ENCODE data around the gene SERPINA4. TPM values are rescaled to one million over a fixed set of nuclear protein-coding genes. Genes with fewer than 3 reads are reported as not detected.

SERPINA4 gene
- total RNA-seq, 5 donors from 2014 or later (not counting 1 experiment from before 2014, with no cell fraction given) = 0.22 TPM; not detected in 4

DNA sequence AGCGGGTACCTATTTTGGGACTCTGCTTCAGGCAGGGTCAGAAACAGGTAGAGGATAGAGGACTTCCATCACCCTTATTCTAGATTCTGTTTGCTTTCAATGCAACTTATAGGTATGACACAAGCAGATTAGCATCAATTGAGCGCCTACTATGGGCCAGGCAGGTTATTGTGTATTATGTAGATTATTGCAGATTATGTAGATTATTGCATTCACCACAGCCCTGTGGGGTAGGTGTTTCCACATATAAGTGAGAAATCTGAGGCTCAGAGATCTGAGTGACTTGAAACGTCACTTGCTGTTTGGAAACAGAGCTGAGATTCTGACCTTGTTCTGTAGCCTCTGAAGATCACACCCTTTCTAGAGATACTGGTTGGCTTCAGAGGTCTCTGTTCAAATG is 25.7 kb upstream of the SERPINA4 start:
- POLR2A ChIA-PET = no interaction called here
- CTCF ChIA-PET = no interaction called here
- Histone ChIP-seq H3K36me3 (ENCODE audit: control insufficient read depth in 2 of 2, extremely low read depth in 1 of 2, insufficient read depth in 1 of 2, low read length in 1 of 2) (no peaks in the 10 kb centered on the region), H3K4me1 (ENCODE audit: control insufficient read depth in 1 of 2, extremely low read depth in 1 of 2, insufficient read depth in 2 of 2, low read length in 2 of 2) (no peaks in the 10 kb centered on the region), H3K27ac (ENCODE audit: low read length) (no peak overlapping the region), H3K9me3 (no peaks in the 10 kb centered on the region), H3K4me3 (ENCODE audit: control insufficient read depth in 1 of 2, extremely low read depth in 1 of 2, low read length in 1 of 2) (no peak overlapping the region), H3K27me3 (replicated peaks in 1 of 2; ENCODE audit: control insufficient read depth in 2 of 2, extremely low read depth in 1 of 2, insufficient read depth in 2 of 2, low read length in 1 of 2) (peaks cover 0 to 21% of the 10 kb centered on the region in 2 experiments)
- no peak for DNase-seq
- no peak for ATAC-seq (replicated peaks in 1 of 4)
- Mint-ChIP-seq H3K9me3 (peaks cover 0 to 4% (median 3%) of the 10 kb centered on the region in 3 donors), H3K36me3 (no peaks in the 10 kb centered on the region), H3K4me3 (no peak overlapping the region), H3K27ac (no peak overlapping the region), H3K27me3 (peaks cover 5 to 22% of the 10 kb centered on the region in 2 donors), H3K4me1 (no peaks in the 10 kb centered on the region)
- WGBS (ENCODE audit: insufficient coverage) = 60% methylated on average over 1 of the region's 3 CpGs

DNA sequence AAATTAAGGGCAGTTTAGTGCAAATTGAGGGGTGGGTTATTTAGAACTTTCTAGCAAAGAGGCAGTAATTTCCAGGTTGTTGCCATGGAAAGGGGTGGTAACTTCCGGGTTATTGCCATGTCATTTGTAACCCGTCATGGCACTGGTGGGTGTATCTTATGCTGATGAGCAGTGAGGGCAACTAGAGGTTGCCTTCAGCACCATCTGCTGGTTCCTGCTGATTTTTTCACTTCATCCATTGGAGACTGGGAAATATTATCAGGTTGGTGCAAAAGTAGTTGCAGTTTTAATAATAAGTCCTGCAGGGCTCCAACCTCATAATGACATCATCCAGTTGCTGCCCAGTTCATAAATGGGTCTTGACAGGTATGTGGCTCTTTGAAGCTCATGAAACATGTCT is 24.4 kb upstream of the SERPINA4 start:
- Mint-ChIP-seq H3K9me3 (peaks cover 0 to 4% (median 3%) of the 10 kb centered on the region in 3 donors), H3K4me3 (no peak overlapping the region), H3K36me3 (no peaks in the 10 kb centered on the region), H3K4me1 (no peaks in the 10 kb centered on the region), H3K27me3 (peaks cover 5 to 27% of the 10 kb centered on the region in 2 donors), H3K27ac (no peak overlapping the region)
- Histone ChIP-seq H3K4me1 (ENCODE audit: control insufficient read depth in 1 of 2, extremely low read depth in 1 of 2, insufficient read depth in 2 of 2, low read length in 2 of 2) (no peaks in the 10 kb centered on the region), H3K27me3 (replicated peaks in 1 of 2; ENCODE audit: control insufficient read depth in 2 of 2, extremely low read depth in 1 of 2, insufficient read depth in 2 of 2, low read length in 1 of 2) (peaks cover 0 to 25% of the 10 kb centered on the region in 2 experiments), H3K36me3 (ENCODE audit: control insufficient read depth in 2 of 2, extremely low read depth in 1 of 2, insufficient read depth in 1 of 2, low read length in 1 of 2) (no peaks in the 10 kb centered on the region), H3K27ac (ENCODE audit: low read length) (no peak overlapping the region), H3K4me3 (ENCODE audit: control insufficient read depth in 1 of 2, extremely low read depth in 1 of 2, low read length in 1 of 2) (no peak overlapping the region), H3K9me3 (no peaks in the 10 kb centered on the region)
- POLR2A ChIA-PET = no interaction called here
- DNase-seq (no peak), ATAC-seq (replicated peaks in 1 of 4) (no peak)
- WGBS (ENCODE audit: insufficient coverage) = 75% methylated on average over 1 of the region's 2 CpGs
- CTCF ChIA-PET = no interaction called here

- H3K9me3 Mint-ChIP-seq = peaks cover 0 to 3% (median 3%) of the 10 kb centered on the region in 3 donors
- no peaks in the 10 kb centered on the region for H3K4me1 ChIP-seq (ENCODE audit: control insufficient read depth in 1 of 2, extremely low read depth in 1 of 2, insufficient read depth in 2 of 2, low read length in 2 of 2)
- peaks cover 5 to 27% of the 10 kb centered on the region in 2 donors for H3K27me3 Mint-ChIP-seq
- ChIA-PET CTCF (no interaction called here), POLR2A (no interaction called here)
- peaks cover 0 to 32% of the 10 kb centered on the region in 2 experiments for H3K27me3 ChIP-seq (replicated peaks in 1 of 2; ENCODE audit: control insufficient read depth in 2 of 2, extremely low read depth in 1 of 2, insufficient read depth in 2 of 2, low read length in 1 of 2)
- ATAC-seq (replicated peaks in 1 of 4) (no peak), DNase-seq (no peak)
- H3K4me3 Mint-ChIP-seq = no peak overlapping the region
- H3K4me3 ChIP-seq (ENCODE audit: control insufficient read depth in 1 of 2, extremely low read depth in 1 of 2, low read length in 1 of 2) = no peak overlapping the region
- no peak overlapping the region for H3K27ac Mint-ChIP-seq
- H3K4me1 Mint-ChIP-seq = no peaks in the 10 kb centered on the region
- 89% methylated on average over 2 of the region's 6 CpGs for WGBS (ENCODE audit: insufficient coverage)
- no peaks in the 10 kb centered on the region for H3K36me3 Mint-ChIP-seq
- no peaks in the 10 kb centered on the region for H3K9me3 ChIP-seq
- H3K36me3 ChIP-seq (ENCODE audit: control insufficient read depth in 2 of 2, extremely low read depth in 1 of 2, insufficient read depth in 1 of 2, low read length in 1 of 2) = no peaks in the 10 kb centered on the region
- H3K27ac ChIP-seq (ENCODE audit: low read length) = no peak overlapping the region
These were observed 23.0 kb upstream of the SERPINA4 start for GRCh38 chr14:94538070-94538740.

GRCh38 chr14:94539181-94539580 is 22.1 kb upstream of the SERPINA4 start:
- POLR2A ChIA-PET = no interaction called here
- Histone ChIP-seq H3K4me3 (ENCODE audit: control insufficient read depth in 1 of 2, extremely low read depth in 1 of 2, low read length in 1 of 2) (no peak overlapping the region), H3K27ac (ENCODE audit: low read length) (no peak overlapping the region), H3K4me1 (ENCODE audit: control insufficient read depth in 1 of 2, extremely low read depth in 1 of 2, insufficient read depth in 2 of 2, low read length in 2 of 2) (no peaks in the 10 kb centered on the region), H3K27me3 (replicated peaks in 1 of 2; ENCODE audit: control insufficient read depth in 2 of 2, extremely low read depth in 1 of 2, insufficient read depth in 2 of 2, low read length in 1 of 2) (peaks cover 0 to 31% of the 10 kb centered on the region in 2 experiments), H3K36me3 (ENCODE audit: control insufficient read depth in 2 of 2, extremely low read depth in 1 of 2, insufficient read depth in 1 of 2, low read length in 1 of 2) (no peaks in the 10 kb centered on the region), H3K9me3 (no peaks in the 10 kb centered on the region)
- Mint-ChIP-seq H3K4me1 (no peaks in the 10 kb centered on the region), H3K27me3 (peaks cover 5 to 25% of the 10 kb centered on the region in 2 donors), H3K4me3 (no peak overlapping the region), H3K27ac (no peak overlapping the region), H3K9me3 (peaks cover 0 to 3% (median 0%) of the 10 kb centered on the region in 3 donors), H3K36me3 (no peaks in the 10 kb centered on the region)
- CTCF ChIA-PET = no interaction called here
- 65% methylated on average over 3 of the region's 7 CpGs for WGBS (ENCODE audit: insufficient coverage)
- DNase-seq (no peak), ATAC-seq (replicated peaks in 1 of 4) (no peak)

DNA sequence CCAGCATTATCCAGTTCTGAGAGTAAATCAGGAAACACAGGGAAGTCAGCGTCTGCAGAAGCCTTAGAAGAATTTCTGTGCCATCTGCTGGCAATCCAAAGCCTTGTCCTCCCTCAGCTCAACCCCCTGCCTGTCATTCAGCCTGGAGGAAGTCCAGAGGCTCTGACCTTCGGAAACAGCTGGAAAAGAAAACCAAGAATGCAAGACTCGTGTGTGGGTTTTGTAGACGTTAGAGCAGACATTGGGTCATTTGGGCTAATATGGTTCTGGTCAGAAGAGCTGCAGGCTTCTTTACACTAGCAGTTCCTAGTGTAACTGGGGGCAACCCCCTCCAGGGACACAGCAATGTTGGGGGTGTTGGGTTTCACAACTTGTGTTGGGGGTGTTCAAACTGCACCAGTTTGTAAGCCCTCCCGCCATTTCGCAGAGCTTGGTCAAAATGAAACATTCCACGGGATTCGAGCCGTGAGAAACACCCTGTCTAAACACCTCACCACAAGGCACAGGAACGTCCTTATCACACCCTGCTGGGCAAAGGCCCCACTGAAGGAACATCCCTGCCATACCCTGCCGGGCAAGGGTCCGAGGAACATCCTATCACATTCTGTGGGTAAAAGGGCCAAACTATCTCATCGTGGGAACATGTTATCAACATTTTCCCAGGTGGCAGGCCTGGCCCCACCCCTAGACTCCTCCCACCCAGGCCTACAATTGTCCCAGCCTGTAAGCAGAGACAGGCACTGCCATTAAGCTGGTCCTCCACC is 21.0 kb upstream of the SERPINA4 start:
- Mint-ChIP-seq H3K27ac (no peak overlapping the region), H3K36me3 (no peaks in the 10 kb centered on the region), H3K4me3 (no peak overlapping the region), H3K4me1 (no peaks in the 10 kb centered on the region), H3K9me3 (peaks cover 0 to 3% (median 0%) of the 10 kb centered on the region in 3 donors), H3K27me3 (peaks cover 5 to 26% of the 10 kb centered on the region in 2 donors)
- no peaks in the 10 kb centered on the region for H3K4me1 ChIP-seq (ENCODE audit: control insufficient read depth in 1 of 2, extremely low read depth in 1 of 2, insufficient read depth in 2 of 2, low read length in 2 of 2)
- WGBS (ENCODE audit: insufficient coverage) = 47% methylated on average over 11 of the region's 13 CpGs
- no peak overlapping the region for H3K27ac ChIP-seq (ENCODE audit: low read length)
- ATAC-seq (replicated peaks in 1 of 4) = no peak
- H3K4me3 ChIP-seq (ENCODE audit: control insufficient read depth in 1 of 2, extremely low read depth in 1 of 2, low read length in 1 of 2) = no peak overlapping the region
- H3K27me3 ChIP-seq (replicated peaks in 1 of 2; ENCODE audit: control insufficient read depth in 2 of 2, extremely low read depth in 1 of 2, insufficient read depth in 2 of 2, low read length in 1 of 2) = peaks cover 0 to 35% of the 10 kb centered on the region in 2 experiments
- CTCF ChIA-PET = no interaction called here
- DNase-seq = no peak
- no peaks in the 10 kb centered on the region for H3K9me3 ChIP-seq
- H3K36me3 ChIP-seq (ENCODE audit: control insufficient read depth in 2 of 2, extremely low read depth in 1 of 2, insufficient read depth in 1 of 2, low read length in 1 of 2) = no peaks in the 10 kb centered on the region
- POLR2A ChIA-PET = no interaction called here

GRCh38 chr14:94541234-94541975 is 19.8 kb upstream of the SERPINA4 start:
- no peak overlapping the region for H3K27ac ChIP-seq (ENCODE audit: low read length)
- H3K27me3 Mint-ChIP-seq = peaks cover 13 to 35% of the 10 kb centered on the region in 2 donors
- 78% methylated on average over 3 of the region's 9 CpGs for WGBS (ENCODE audit: insufficient coverage)

More at GRCh38 chr14:94541234-94541975, 19.8 kb upstream of the SERPINA4 start:
- ChIA-PET POLR2A (no interaction called here), CTCF (no interaction called here)
- Histone ChIP-seq H3K4me1 (ENCODE audit: control insufficient read depth in 1 of 2, extremely low read depth in 1 of 2, insufficient read depth in 2 of 2, low read length in 2 of 2) (no peaks in the 10 kb centered on the region), H3K36me3 (ENCODE audit: control insufficient read depth in 2 of 2, extremely low read depth in 1 of 2, insufficient read depth in 1 of 2, low read length in 1 of 2) (no peaks in the 10 kb centered on the region), H3K4me3 (ENCODE audit: control insufficient read depth in 1 of 2, extremely low read depth in 1 of 2, low read length in 1 of 2) (no peak overlapping the region), H3K9me3 (no peaks in the 10 kb centered on the region), H3K27me3 (replicated peaks in 1 of 2; ENCODE audit: control insufficient read depth in 2 of 2, extremely low read depth in 1 of 2, insufficient read depth in 2 of 2, low read length in 1 of 2) (peaks cover 0 to 37% of the 10 kb centered on the region in 2 experiments)
- Mint-ChIP-seq H3K4me1 (no peaks in the 10 kb centered on the region), H3K9me3 (peaks cover 0 to 10% (median 7%) of the 10 kb centered on the region in 3 donors), H3K36me3 (no peaks in the 10 kb centered on the region), H3K4me3 (no peak overlapping the region), H3K27ac (no peak overlapping the region)
- no peak for ATAC-seq (replicated peaks in 1 of 4)
- DNase-seq = no peak

Measured in T-cell (primary cell).